Gastroesophageal sphincter (tissue), 3 donors: Measurements from ENCODE around the gene MEIOC.
A peak's percentile ranks its signal among the peaks of the same experiment; 100 is the strongest.

ENCODE experiments used
- POLR2A ChIP-seq, 2 donors: fragments of 450-650 bp; IDR thresholded peaks; one replicate each; pipeline ENCODE4 v1.6.1; 2017; ENCODE audit warnings: antibody characterized with exemption in 2 of 2, mild to moderate bottlenecking in 2 of 2, moderate library complexity in 1 of 2
- TF ChIP-seq, protein P1 (sequence below), 4 experiments: fragments of 200-600 bp in 2 of 4; fragments of 450-650 bp in 2 of 4; sonication (generic) in 1 of 4; IDR thresholded peaks; one replicate each; pipeline ENCODE4 v1.5.1; 2017 to 2019; ENCODE audit warnings: antibody characterized with exemption in 4 of 4, mild to moderate bottlenecking in 2 of 4, moderate library complexity in 2 of 4

GRCh38 chr17:44689477-44690217 lies 33.4 kb downstream of the MEIOC start, which contains the start of gene CCDC43:
- TF ChIP-seq, protein P1, sequence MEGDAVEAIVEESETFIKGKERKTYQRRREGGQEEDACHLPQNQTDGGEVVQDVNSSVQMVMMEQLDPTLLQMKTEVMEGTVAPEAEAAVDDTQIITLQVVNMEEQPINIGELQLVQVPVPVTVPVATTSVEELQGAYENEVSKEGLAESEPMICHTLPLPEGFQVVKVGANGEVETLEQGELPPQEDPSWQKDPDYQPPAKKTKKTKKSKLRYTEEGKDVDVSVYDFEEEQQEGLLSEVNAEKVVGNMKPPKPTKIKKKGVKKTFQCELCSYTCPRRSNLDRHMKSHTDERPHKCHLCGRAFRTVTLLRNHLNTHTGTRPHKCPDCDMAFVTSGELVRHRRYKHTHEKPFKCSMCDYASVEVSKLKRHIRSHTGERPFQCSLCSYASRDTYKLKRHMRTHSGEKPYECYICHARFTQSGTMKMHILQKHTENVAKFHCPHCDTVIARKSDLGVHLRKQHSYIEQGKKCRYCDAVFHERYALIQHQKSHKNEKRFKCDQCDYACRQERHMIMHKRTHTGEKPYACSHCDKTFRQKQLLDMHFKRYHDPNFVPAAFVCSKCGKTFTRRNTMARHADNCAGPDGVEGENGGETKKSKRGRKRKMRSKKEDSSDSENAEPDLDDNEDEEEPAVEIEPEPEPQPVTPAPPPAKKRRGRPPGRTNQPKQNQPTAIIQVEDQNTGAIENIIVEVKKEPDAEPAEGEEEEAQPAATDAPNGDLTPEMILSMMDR (IDR thresholded peaks at IDR 0.05) = no peak
- TF ChIP-seq POLR2A (IDR thresholded peaks at IDR 0.05) = peak; percentile 24 to 44
